Spleen (tissue), 7 donors: ENCODE measurements around the gene RAB7A.

Source experiments
- CTCF ChIP-seq, 11 experiments: fragments of 200-600 bp in 7 of 11; fragments of 450-650 bp in 4 of 11; sonication (generic) in 4 of 11; IDR thresholded peaks in 8 of 11; conservative IDR thresholded peaks in 3 of 11; 1 replicate in 7 of 11; 2 replicates in 4 of 11; pipeline versions ENCODE4 v1.4.0 to v1.8.0; 2016 to 2021; ENCODE audit warnings: antibody characterized with exemption in 11 of 11, inconsistent platforms in 4 of 11, mild to moderate bottlenecking in 1 of 11
- POLR2A ChIP-seq, 3 donors: fragments of 450-650 bp; IDR thresholded peaks; one replicate each; pipeline ENCODE4 v1.5.1; 2017; ENCODE audit warnings: antibody characterized with exemption in 3 of 3, mild to moderate bottlenecking in 1 of 3
- POLR2AphosphoS5 ChIP-seq, 3 donors: sonication (generic); formaldehyde crosslinking; IDR thresholded peaks; one replicate each; pipeline ENCODE4 v1.5.1; 2017; ENCODE audit warnings: antibody characterized with exemption in 3 of 3
- donor health status: DM: no; HTN: no; CAD: no; lungs with moderate emphysema.
- donor health status: DM: no; HTN: no; CAD: no.
- donor health status: DM: no; HTN: no; CAD: no.

GRCh38 chr3:128845119-128845777 is 119.3 kb downstream of the RAB7A start:
- no peak for TF ChIP-seq CTCF (IDR thresholded peaks at IDR 0.05 in 8 of 11, conservative IDR thresholded peaks at IDR 0.05 in 3 of 11)
- TF ChIP-seq POLR2AphosphoS5 (IDR thresholded peaks at IDR 0.05), result no peak
- no peak for TF ChIP-seq POLR2A (IDR thresholded peaks at IDR 0.05)
